OCI-LY3 (cell line): Measurements from ENCODE around the gene OBSL1.

Experiments used
- CTCF ChIP-seq: fragments of 200-600, 300-600 bp; sonication (generic); IDR thresholded peaks from 2 replicates; pipeline ENCODE4 v1.5.1; 2014; ENCODE audit warnings: antibody characterized with exemption, low read length, low read depth
- EZH2phosphoT487 ChIP-seq: fragments of 200-600 bp; shearing (Covaris generic); IDR thresholded peaks from 2 replicates; pipeline ENCODE4 v1.6.1; 2018; ENCODE audit warnings: antibody characterized with exemption, mixed run types, low read depth

- no peak for TF ChIP-seq CTCF
- no peak for TF ChIP-seq EZH2phosphoT487
These were observed 22.3 kb downstream of the OBSL1 start for GRCh38 chr2:219548990-219549389.
